PC-3 (cell line): Measurements from ENCODE around the gene BLMH. TPM values are rescaled to one million over a fixed set of nuclear protein-coding genes. Genes with fewer than 3 reads are reported as not detected.
A peak's percentile ranks its signal among the peaks of the same experiment; 100 is the strongest.

Source experiments
- ATAC-seq: fragments of 200-7000 bp; cut with Tn5 transposase; 2 replicates; pipeline ENCODE4 v1.9.1; 2020; ENCODE audit warnings: mild to moderate bottlenecking, moderate library complexity
- BruUV-seq: library from RNA; stranded (reverse); fragments of 400-500 nt; replicated peaks from 2 replicates; lab custom pipeline; 2021; lab: Mats Ljungman, UMichigan
- CTCF ChIA-PET: fragments of 300-600 bp; sonication (Branson Sonifier 250); formaldehyde crosslinking; loops from one replicate; lab custom pipeline; 2022; ENCODE audit warnings: antibody characterized with exemption; lab: Charles Lee
- POLR2A ChIA-PET: fragments of 300-600 bp; sonication (Branson Sonifier 250); formaldehyde crosslinking; loops from one replicate; lab custom pipeline; 2022; ENCODE audit warnings: antibody characterized with exemption; ENCODE audit not compliant: unreplicated experiment; lab: Charles Lee
- DNase-seq: peaks from one replicate; pipeline ENCODE4 v3.0.0-alpha.2; 2015
- H2AFZ ChIP-seq: fragments of 300-600 bp; sonication (generic); 2 replicates; pipeline ENCODE4 v1.6.0; 2016; ENCODE audit warnings: antibody characterized with exemption, low read length
- H3F3A ChIP-seq: fragments of 300-600 bp; sonication (generic); one replicate; pipeline ENCODE4 v1.6.0; 2017; ENCODE audit warnings: antibody characterized with exemption, low read length, control low read depth, mild to moderate bottlenecking; ENCODE audit not compliant: unreplicated experiment
- H3K27ac ChIP-seq: fragments of 300-600 bp; sonication (generic); 2 replicates; pipeline ENCODE4 v1.5.1; 2016; ENCODE audit warnings: mild to moderate bottlenecking, low read length
- H3K27me3 ChIP-seq: fragments of 300-600 bp; sonication (generic); 2 replicates; pipeline ENCODE4 v1.6.1; 2016; ENCODE audit warnings: low read length, mixed read lengths
- H3K36me3 ChIP-seq: fragments of 300-600 bp; sonication (generic); 2 replicates; pipeline ENCODE4 v1.6.1; 2016; ENCODE audit warnings: low read depth, mixed run types, low read length, mixed read lengths
- H3K4me1 ChIP-seq: fragments of 300-600 bp; sonication (generic); 2 replicates; pipeline ENCODE4 v1.5.1; 2016; ENCODE audit warnings: low read length; ENCODE audit not compliant: insufficient read depth
- H3K4me2 ChIP-seq: fragments of 300-600 bp; sonication (generic); 2 replicates; pipeline ENCODE4 v1.6.0; 2016; ENCODE audit warnings: low read length
- H3K4me3 ChIP-seq: fragments of 300-600 bp; sonication (generic); 2 replicates; pipeline ENCODE4 v1.5.1; 2016; ENCODE audit warnings: mild to moderate bottlenecking, low read length, mixed read lengths
- H3K79me2 ChIP-seq: fragments of 300-600 bp; sonication (generic); 2 replicates; pipeline ENCODE4 v1.6.1; 2017; ENCODE audit warnings: low read length, mixed read lengths
- H3K9ac ChIP-seq: fragments of 300-600 bp; sonication (generic); 2 replicates; pipeline ENCODE4 v1.6.0; 2016; ENCODE audit warnings: mild to moderate bottlenecking, low read length
- H3K9me2 ChIP-seq: fragments of 300-600 bp; sonication (generic); replicated peaks from 2 replicates; pipeline ENCODE4 v1.6.1; 2016; ENCODE audit warnings: mixed run types, low read length, mixed read lengths
- H3K9me3 ChIP-seq: fragments of 300-600 bp; sonication (generic); 2 replicates; pipeline ENCODE4 v1.6.1; 2016; ENCODE audit warnings: low read length, mixed read lengths
- H4K20me1 ChIP-seq: fragments of 300-600 bp; sonication (generic); 2 replicates; pipeline ENCODE4 v1.6.1; 2016; ENCODE audit warnings: low read length, mixed read lengths
- CTCF ChIP-seq: fragments of 300-600 bp; sonication (generic); conservative IDR thresholded peaks from 2 replicates; pipeline ENCODE4 v1.5.1; 2017; ENCODE audit warnings: antibody characterized with exemption, low read depth, mild to moderate bottlenecking, low read length
- EZH2 ChIP-seq: fragments of 300-600 bp; sonication (generic); IDR thresholded peaks from one replicate; pipeline ENCODE4 v1.6.1; 2017; ENCODE audit warnings: antibody characterized with exemption, mild to moderate bottlenecking, low read length; ENCODE audit not compliant: unreplicated experiment
- EZH2phosphoT487 ChIP-seq: fragments of 300-600 bp; sonication (generic); IDR thresholded peaks from 2 replicates; pipeline ENCODE4 v1.6.1; 2018; ENCODE audit warnings: mild to moderate bottlenecking, antibody characterized with exemption, low read length, borderline replicate concordance
- intact Hi-C: fragments of 100-400 bp; cut with micrococcal nuclease; formaldehyde crosslinking; loops from 2 replicates; pipeline ENCODE4 v1.9.0; 2023
- total RNA-seq: library from RNA; depleted of rRNA; stranded (reverse); fragments of >200 nt; gene quantifications from 2 replicates; pipeline ENCODE4 v1.2.3, GENCODE V29; 2014

BLMH gene
- total RNA-seq, 1 experiment from 2014 or later, result 15.9 TPM

GRCh38 chr17:30312226-30312625 is 20.5 kb upstream of the BLMH start:
- H3K4me1 ChIP-seq, result peaks cover 7% of the 10 kb centered on the region
- ATAC-seq (peak; percentile 67), DNase-seq (peak; percentile 35)
- no peaks in the 10 kb centered on the region for H4K20me1 ChIP-seq
- BruUV-seq, result no TSS peak
- H3K9me2 ChIP-seq, result no peaks in the 10 kb centered on the region
- no peak overlapping the region for H3K9ac ChIP-seq
- H3K36me3 ChIP-seq, result no peaks in the 10 kb centered on the region
- no peak for TF ChIP-seq EZH2
- TF ChIP-seq EZH2phosphoT487, result no peak
- TF ChIP-seq CTCF, result no peak
- intact Hi-C loops, result no loop called here
- H3K4me3 ChIP-seq, result no peak overlapping the region
- H3K79me2 ChIP-seq, result no peaks in the 10 kb centered on the region
- H3K27me3 ChIP-seq, result no peaks in the 10 kb centered on the region
- POLR2A ChIA-PET, result interaction anchor here (0.6 kb wide), 1 partner anchor 595 kb away, joined by 4 read pairs; no protein-coding TSS in a partner anchor
- H2AFZ ChIP-seq, result no peak overlapping the region
- no peak overlapping the region for H3K27ac ChIP-seq
- H3K9me3 ChIP-seq, result no peaks in the 10 kb centered on the region
- no peaks in the 10 kb centered on the region for H3F3A ChIP-seq
- CTCF ChIA-PET, result no interaction called here
- 0 out of 2 replicates have a peak overlapping the region, but pooled peaks have one; percentile 47 for H3K4me2 ChIP-seq

- no peak overlapping the region for H3K4me3 ChIP-seq
- ATAC-seq (no peak), DNase-seq (no peak)
- no peaks in the 10 kb centered on the region for H3K36me3 ChIP-seq
- H3K79me2 ChIP-seq, result no peaks in the 10 kb centered on the region
- BruUV-seq, result no TSS peak
- TF ChIP-seq EZH2 (no peak), CTCF (no peak), EZH2phosphoT487 (no peak)
- H2AFZ ChIP-seq, result no peak overlapping the region
- no peak overlapping the region for H3K27ac ChIP-seq
- H3K9me2 ChIP-seq, result no peaks in the 10 kb centered on the region
- H4K20me1 ChIP-seq, result no peaks in the 10 kb centered on the region
- intact Hi-C loops, result no loop called here
- no peaks in the 10 kb centered on the region for H3K9me3 ChIP-seq
- peaks cover 7% of the 10 kb centered on the region for H3K4me1 ChIP-seq
- H3K4me2 ChIP-seq, result no peak overlapping the region
- no peaks in the 10 kb centered on the region for H3K27me3 ChIP-seq
- no peaks in the 10 kb centered on the region for H3F3A ChIP-seq
- ChIA-PET CTCF (no interaction called here), POLR2A (no interaction called here)
- H3K9ac ChIP-seq, result no peak overlapping the region
Measured at GRCh38 chr17:30310562-30310961, 18.8 kb upstream of the BLMH start.

GRCh38 chr17:30309591-30309990 is 17.8 kb upstream of the BLMH start:
- H3K9me2 ChIP-seq, result no peaks in the 10 kb centered on the region
- H3K36me3 ChIP-seq, result no peaks in the 10 kb centered on the region
- BruUV-seq, result no TSS peak
- ATAC-seq (no peak), DNase-seq (no peak)
- H3K9ac ChIP-seq, result no peak overlapping the region
- ChIA-PET CTCF (no interaction called here), POLR2A (no interaction called here)
- no peak overlapping the region for H3K4me2 ChIP-seq
- no peak overlapping the region for H3K4me3 ChIP-seq
- no peaks in the 10 kb centered on the region for H3K9me3 ChIP-seq
- H3F3A ChIP-seq, result no peaks in the 10 kb centered on the region
- no peaks in the 10 kb centered on the region for H3K27me3 ChIP-seq
- H3K4me1 ChIP-seq, result peaks cover 7% of the 10 kb centered on the region
- H3K27ac ChIP-seq, result no peak overlapping the region
- no peak for TF ChIP-seq CTCF
- no peak for TF ChIP-seq EZH2
- no peak for TF ChIP-seq EZH2phosphoT487
- H4K20me1 ChIP-seq, result no peaks in the 10 kb centered on the region
- no peak overlapping the region for H2AFZ ChIP-seq
- H3K79me2 ChIP-seq, result no peaks in the 10 kb centered on the region
- intact Hi-C loops, result no loop called here
